T47D (cell line): ENCODE measurements around the gene SUPT4H1.
A peak's percentile ranks its signal among the peaks of the same experiment; 100 is the strongest.

Experiments used
- DNase-seq, 2 experiments: peaks; one replicate each; pipeline versions ENCODE4 v3.0.0 to v3.0.0-alpha.2; 2011 to 2012; ENCODE audit warnings: low read depth in 1 of 2, low spot score in 1 of 2
- JUND ChIP-seq: IDR thresholded peaks from 2 replicates; pipeline ENCODE4 v1.6.1; 2012; ENCODE audit warnings: low read depth
- in situ Hi-C: cut with HindIII; loops from 2 replicates; pipeline ENCODE4 v1.10.0; 2016; ENCODE audit warnings: low sequenced_read_pairs, low pct_unique_long_range_greater_than_20kb

SUPT4H1 gene

DNA sequence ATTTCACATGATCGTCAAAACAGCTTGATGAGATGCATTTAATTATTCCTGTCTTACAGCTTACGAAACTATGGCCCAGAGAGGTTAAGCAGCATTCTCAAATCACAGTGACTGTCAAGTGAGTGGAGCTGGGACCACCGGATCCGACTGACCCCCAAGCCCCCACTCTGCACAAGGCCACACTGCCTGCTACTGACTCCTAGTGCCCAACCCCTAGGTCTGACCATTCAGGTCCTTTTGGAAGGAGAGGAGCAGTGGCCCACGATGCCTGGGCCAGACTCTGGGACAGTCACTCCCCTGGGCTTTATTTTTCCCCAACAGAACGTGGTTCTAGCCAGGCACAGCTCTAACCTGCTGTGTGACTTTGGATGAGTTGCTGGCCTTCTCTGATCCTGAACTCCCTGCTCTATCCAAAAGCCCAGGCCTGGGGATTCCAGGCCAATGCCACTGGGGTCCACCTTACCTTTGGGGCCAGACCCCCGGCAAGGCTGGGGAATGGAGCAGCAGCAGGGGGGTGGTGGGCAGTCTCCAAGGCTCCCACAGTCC lies 33.3 kb downstream of the SUPT4H1 start:
- no peak for DNase-seq
- no peak for TF ChIP-seq JUND
- in situ Hi-C loops = no loop called here

DNA sequence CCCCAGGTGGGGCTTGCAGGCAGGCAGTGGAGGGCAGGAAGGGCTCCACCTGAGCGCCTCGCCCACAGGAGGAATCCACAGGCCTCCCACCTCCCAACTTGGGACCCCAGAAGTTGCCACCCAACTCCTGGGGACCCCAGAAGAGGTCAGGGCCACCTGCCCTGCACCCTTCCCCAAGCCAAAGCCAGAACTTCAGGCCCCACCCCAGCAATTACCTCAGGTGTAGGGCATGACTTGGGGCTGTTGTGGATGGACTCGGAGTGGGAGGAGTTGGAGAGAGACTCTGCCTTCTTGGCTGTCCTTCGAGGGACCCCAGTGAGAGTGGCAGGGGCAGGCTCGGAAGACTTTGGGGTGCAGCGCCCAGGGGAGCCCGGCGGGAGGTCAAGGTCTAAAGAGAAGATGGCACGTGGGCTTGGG lies 33.9 kb downstream of the SUPT4H1 start:
- in situ Hi-C loops = no loop called here

GRCh38 chr17:58317421-58318064 lies 34.5 kb downstream of the SUPT4H1 start:
- in situ Hi-C loops = no loop called here
- DNase-seq = peak; percentile 87 to 91
- no peak for TF ChIP-seq JUND

More for the DNA sequence above, 33.9 kb downstream of the SUPT4H1 start:
- no peak for TF ChIP-seq JUND
- no peak for DNase-seq

DNA sequence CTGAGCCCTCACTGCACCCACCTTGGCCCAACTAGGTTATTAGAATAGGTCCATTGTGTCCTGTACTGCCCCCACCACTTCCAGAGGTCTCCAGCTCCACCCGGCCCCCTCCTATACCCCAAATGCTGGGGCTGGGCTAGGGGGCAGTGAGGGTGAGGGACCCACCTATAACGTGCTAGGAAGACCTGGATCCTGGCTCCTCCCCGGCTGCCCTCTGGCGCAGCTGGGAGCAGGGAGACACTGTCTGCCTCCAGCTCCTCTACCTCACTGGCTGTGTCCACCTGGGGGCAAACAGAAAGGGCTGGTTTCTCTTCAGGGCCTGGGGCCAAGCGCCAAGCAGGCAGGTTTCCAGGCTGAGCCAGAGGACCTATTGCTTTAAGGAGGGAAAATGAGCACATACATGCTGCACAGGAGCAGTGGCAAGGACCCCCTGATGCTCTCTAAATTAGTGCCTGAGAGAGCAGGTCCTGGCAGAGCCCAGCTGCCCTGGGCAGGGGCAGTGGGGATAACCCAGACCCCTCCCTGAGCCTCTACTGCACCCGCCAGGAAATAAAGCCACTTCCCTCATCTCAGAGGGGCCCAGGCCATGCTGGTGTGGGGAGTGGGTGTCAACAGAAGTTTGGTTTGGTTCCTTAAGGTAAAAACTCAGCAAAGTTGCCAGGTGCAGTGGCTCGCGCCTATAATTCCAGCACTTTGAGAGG lies 35.6 kb downstream of the SUPT4H1 start:
- in situ Hi-C loops = no loop called here
- DNase-seq = no peak
- no peak for TF ChIP-seq JUND

DNA sequence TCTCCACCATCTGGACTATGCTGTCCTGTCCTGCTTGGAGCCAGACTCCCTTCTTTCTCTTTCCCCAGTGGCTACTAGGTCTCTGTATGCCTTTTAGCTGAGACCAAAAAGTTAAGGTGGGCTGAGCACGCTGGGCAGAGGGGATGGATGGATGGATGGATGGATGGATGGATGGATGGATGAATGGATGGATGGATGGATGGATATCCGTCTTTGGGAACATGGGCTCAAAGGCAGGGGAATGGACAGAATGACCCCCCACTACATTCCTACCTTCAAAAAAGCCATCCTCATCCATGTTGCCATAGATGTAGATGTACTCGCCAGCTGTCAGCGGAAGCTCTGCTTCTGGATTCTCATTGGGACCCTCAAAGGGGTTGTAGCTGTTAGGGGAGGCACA lies 36.3 kb downstream of the SUPT4H1 start:
- in situ Hi-C loops = no loop called here
- TF ChIP-seq JUND = no peak
- no peak for DNase-seq

DNA sequence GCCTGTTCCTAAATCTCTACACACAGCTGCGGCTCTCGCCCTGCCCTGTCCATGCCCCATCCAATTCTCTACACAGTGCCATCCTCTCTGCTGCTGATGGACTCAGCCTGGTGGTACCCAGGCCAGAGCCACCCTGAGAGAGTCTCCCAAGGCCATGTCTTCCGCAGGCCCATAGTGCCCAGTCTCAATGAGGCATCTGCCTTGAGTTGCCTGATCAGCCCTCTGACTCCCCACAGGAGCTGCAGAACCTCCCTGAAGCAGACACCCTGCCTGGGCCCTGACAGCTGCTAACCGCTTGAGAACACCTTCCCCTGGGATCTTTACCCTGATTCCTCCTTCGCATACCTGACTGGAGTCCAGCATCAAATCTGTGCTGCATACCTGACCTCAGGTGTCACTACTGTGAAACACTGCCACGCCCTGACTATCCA lies 36.7 kb downstream of the SUPT4H1 start:
- no peak for DNase-seq
- TF ChIP-seq JUND = no peak
- in situ Hi-C loops = no loop called here

DNA sequence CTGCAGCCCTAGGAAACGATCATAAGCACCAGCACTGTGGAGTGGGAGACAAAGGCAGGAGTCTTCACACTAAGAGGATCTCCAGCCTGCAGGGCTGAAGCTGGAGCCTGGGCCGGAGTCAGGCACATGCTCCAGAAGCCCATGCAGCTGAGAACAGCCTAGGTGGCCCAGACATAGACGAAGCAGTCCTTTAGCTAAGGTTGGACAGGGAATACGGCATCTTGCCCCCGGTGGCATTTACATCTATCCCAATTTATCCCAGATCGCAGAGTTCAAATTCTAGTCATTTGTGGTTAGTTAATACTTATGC lies 37.3 kb downstream of the SUPT4H1 start:
- in situ Hi-C loops = no loop called here
- no peak for DNase-seq
- no peak for TF ChIP-seq JUND

DNA sequence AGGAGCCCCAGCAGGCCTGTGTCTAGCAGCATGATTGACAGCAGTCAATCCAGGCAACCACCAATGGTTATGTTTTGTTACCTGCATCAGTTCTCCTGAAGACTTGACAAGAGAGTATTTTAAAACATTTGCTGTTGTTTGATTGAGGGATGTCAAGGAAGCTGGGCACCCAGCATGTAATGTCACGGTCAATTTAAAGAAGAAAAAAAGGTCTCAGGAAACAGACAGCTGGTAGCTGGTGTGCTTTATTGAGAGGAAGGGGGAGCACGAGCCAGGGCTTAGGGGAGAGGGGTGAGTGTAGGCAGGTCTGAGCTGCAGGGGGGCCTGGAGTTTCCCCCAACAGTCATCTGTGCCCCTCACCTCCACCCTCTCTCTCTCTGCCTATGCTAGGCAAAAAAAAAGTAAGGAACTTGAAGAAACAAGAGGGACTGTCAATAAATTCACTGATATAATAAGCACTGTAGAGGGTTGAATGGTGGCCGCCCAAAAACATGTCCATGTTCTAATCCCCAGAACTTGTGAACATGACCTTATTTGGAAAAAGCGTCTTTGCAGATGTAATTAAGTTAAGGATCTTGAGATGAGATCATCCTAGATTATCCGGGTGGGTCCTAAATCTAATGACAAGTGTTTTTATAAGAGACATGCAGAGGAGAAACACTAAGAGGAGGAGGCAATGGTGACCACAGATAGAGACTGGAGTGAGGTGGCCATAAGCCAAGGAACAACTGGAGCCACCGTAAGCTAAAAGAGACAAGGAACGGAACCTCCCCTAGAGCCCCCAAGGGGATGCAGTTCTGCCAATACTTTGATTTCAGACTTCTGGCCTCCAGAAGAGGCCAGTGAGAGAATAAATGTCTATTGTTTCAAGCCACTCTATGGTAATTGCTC lies 37.9 kb downstream of the SUPT4H1 start:
- in situ Hi-C loops = no loop called here
- no peak for DNase-seq
- TF ChIP-seq JUND = no peak

- DNase-seq = peak in 1 of 2 experiments; percentile 29
- in situ Hi-C loops = no loop called here
- TF ChIP-seq JUND = no peak
Observed at GRCh38 chr17:58312829-58313228, 39.2 kb downstream of the SUPT4H1 start.

- in situ Hi-C loops = no loop called here
- DNase-seq = no peak
Observed at GRCh38 chr17:58312021-58312630, 39.9 kb downstream of the SUPT4H1 start.

GRCh38 chr17:58311429-58311894 lies 40.5 kb downstream of the SUPT4H1 start:
- no peak for DNase-seq
- TF ChIP-seq JUND = no peak
- in situ Hi-C loops = no loop called here

More at GRCh38 chr17:58312021-58312630, 39.9 kb downstream of the SUPT4H1 start:
- TF ChIP-seq JUND = no peak
